ENCODE data around the gene PARVA.

The PARVA gene

DNA sequence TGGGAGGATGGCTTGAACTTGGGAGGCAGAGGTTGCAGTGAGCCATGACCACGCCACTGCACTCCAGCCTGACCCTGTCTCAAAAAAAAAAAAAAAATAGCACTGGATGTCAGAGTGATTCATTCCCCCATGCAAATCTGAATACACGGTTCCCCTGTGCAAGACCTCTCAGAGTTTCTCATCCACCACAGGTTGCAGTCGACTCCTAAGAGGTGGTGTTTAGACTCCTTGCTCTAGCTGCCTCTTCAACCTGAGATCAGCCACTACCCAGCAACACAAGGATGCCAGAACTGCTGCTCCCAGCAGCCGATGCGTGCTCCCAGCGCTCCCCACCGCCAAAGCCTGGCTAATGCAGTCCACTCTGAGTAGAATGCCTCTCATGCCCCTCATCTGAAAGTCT, 97.5 kb downstream of the PARVA start:
- peak; percentile 15 for DNase-seq (ENCODE audit: low read depth)
- TF ChIP-seq, protein P1, sequence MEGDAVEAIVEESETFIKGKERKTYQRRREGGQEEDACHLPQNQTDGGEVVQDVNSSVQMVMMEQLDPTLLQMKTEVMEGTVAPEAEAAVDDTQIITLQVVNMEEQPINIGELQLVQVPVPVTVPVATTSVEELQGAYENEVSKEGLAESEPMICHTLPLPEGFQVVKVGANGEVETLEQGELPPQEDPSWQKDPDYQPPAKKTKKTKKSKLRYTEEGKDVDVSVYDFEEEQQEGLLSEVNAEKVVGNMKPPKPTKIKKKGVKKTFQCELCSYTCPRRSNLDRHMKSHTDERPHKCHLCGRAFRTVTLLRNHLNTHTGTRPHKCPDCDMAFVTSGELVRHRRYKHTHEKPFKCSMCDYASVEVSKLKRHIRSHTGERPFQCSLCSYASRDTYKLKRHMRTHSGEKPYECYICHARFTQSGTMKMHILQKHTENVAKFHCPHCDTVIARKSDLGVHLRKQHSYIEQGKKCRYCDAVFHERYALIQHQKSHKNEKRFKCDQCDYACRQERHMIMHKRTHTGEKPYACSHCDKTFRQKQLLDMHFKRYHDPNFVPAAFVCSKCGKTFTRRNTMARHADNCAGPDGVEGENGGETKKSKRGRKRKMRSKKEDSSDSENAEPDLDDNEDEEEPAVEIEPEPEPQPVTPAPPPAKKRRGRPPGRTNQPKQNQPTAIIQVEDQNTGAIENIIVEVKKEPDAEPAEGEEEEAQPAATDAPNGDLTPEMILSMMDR (IDR thresholded peaks at IDR 0.05; ENCODE audit: low read depth, low read length, missing control alignments): no peak
- no peak overlapping the region for H3K4me3 ChIP-seq (ENCODE audit: low read depth, low read length)

DNA sequence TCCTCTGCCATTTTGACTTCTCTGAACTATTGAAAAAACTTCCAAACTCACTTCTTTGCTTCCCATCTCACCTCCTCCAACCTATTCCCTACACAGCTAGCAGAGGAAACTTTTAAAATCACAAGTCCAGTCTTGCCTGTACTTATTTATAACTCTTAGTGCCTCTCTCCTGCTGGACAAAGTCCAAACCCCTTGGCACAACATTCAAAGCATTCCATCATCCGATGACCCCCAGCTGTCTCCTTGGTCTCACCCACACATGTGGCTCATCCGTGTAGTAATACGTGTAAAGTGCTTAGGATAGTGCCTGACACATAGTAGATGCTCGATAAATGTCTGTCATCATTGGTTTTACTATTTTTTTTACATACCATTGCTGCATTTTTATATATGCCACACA, 101.4 kb downstream of the PARVA start:
- TF ChIP-seq, protein P1 (IDR thresholded peaks at IDR 0.05; ENCODE audit: low read depth, low read length, missing control alignments): no peak
- H3K4me3 ChIP-seq (ENCODE audit: low read depth, low read length): no peak overlapping the region
- DNase-seq (ENCODE audit: low read depth): no peak

DNA sequence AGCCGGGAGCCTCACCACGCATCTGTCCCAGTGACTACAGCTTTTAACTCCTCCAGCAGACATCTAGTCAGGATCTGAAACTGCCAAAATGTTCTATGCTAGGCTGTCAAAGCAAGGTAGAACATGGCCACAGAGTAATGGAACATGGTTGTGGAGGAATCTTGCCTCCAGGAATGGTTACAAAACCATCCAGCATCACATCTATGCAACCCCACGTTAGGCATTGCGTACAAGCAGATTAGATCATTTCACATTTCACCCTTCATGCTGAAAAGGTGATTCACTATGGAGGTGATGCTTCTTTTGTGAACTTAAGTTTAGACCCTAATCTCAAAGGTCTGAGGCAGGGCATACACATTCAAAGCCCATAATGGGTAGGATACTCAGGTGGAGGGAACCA, 103.0 kb downstream of the PARVA start:
- H3K4me3 ChIP-seq (ENCODE audit: low read depth, low read length): no peak overlapping the region
- TF ChIP-seq, protein P1 (IDR thresholded peaks at IDR 0.05; ENCODE audit: low read depth, low read length, missing control alignments): no peak
- DNase-seq (ENCODE audit: low read depth): no peak

DNA sequence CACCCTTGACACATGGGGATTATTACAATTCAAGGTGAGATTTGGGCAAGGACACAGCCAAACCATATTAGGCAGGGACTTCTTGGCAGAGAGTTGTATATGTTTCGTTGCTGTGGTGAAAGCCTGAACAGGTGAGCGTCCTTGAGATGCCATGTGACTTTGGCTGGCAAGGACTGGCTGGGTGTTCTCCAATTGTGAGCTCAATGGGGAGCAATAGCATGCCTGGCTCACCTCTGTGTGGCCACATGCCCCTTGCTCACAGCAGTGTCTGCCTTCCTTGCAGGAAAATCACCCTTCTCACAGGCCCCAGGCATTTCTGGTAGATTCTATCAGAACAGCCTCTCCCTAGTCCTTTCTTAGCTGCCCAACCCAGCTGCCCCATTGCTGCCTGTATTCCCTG, 105.5 kb downstream of the PARVA start:
- TF ChIP-seq, protein P1 (IDR thresholded peaks at IDR 0.05; ENCODE audit: low read depth, low read length, missing control alignments): no peak
- DNase-seq (ENCODE audit: low read depth): no peak
- no peak overlapping the region for H3K4me3 ChIP-seq (ENCODE audit: low read depth, low read length)

DNA sequence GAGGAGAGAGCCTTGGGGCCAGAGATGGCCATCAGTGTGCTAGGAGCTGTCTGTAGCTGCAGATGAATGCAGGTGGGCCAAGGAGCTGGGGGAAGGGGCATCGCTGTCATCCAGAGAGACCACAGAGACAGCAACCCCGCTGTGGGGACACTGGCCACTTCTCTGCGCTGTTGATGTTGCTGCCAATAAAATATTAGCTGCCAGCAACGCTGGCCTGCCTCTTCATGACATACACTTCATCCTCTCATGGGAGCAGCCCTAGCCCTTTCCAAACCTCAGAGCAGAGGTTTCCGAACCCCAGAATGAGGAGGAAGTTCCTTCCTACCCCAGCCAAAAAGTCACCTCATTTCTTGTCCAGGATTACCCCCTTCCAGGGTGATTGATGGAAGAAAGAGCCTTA, 106.2 kb downstream of the PARVA start:
- TF ChIP-seq, protein P1 (IDR thresholded peaks at IDR 0.05; ENCODE audit: low read depth, low read length, missing control alignments): no peak
- H3K4me3 ChIP-seq (ENCODE audit: low read depth, low read length): no peak overlapping the region
- no peak for DNase-seq (ENCODE audit: low read depth)

DNA sequence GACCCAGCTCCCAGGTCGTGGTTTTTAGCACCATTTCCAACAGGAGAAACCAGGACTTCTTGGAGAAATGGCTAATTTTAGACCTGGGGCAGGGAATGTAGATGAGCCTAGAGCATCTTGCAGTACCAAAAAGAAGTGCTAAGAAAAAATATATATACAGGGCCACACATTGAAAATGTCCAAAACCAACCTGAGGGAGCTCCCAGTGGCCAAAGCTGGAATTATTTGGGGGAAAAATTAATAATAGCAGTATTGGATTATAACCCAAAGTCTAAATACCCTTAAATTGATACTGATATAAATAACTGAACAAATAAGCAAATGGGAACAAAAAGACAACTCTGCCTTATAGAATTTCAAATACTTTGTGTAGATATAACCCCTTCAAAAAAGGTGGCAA, 108.0 kb downstream of the PARVA start:
- no peak overlapping the region for H3K4me3 ChIP-seq (ENCODE audit: low read depth, low read length)
- DNase-seq (ENCODE audit: low read depth): no peak
- TF ChIP-seq, protein P1 (IDR thresholded peaks at IDR 0.05; ENCODE audit: low read depth, low read length, missing control alignments): peak; percentile 24

DNA sequence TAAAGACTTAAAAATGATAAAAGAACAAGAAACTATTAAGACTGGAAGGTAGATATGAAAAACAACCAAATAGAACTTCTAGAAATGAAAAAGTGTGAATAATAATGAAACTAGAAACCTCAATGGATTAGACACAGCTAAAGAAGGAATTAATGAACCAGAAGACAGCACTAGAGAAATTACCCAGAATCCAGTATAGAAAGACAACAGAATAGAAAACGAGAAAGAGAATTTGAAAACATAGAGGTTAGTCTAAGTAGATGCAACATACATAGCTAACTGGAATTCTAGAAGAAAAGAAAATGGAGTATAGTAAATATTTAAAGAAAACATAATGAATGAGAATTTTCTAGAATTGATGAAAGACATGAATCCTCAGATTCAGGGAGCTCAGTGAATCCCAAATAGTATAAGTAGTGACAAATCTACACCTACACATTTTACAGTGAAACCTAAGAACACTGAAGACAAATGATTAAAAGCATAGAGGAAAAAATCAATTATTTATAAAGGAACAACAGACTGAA, 111.9 kb downstream of the PARVA start:
- no peak overlapping the region for H3K4me3 ChIP-seq (ENCODE audit: low read depth, low read length)
- DNase-seq (ENCODE audit: low read depth): no peak
- TF ChIP-seq, protein P1 (IDR thresholded peaks at IDR 0.05; ENCODE audit: low read depth, low read length, missing control alignments): no peak
